H9 (cell line): ENCODE measurements around the gene TMEM229B. TPM values are rescaled to one million over a fixed set of nuclear protein-coding genes. Genes with fewer than 3 reads are reported as not detected.

Experiments used
- DNase-seq: peaks from one replicate; pipeline ENCODE4 v3.0.0-alpha.2; 2017
- H2AFZ ChIP-seq: one replicate; pipeline ENCODE4 v1.6.1; 2013; ENCODE audit warnings: mild to moderate bottlenecking, low read length, control low read depth, moderate library complexity
- H2AK5ac ChIP-seq: 2 replicates; pipeline ENCODE4 v1.6.1; 2013; ENCODE audit warnings: low read length, control low read depth, mixed read lengths; ENCODE audit not compliant: insufficient read length
- H2BK120ac ChIP-seq: one replicate; pipeline ENCODE4 v1.6.1; 2013; ENCODE audit warnings: low read depth, mild to moderate bottlenecking, low read length, control low read depth, inconsistent platforms; ENCODE audit not compliant: poor library complexity, severe bottlenecking
- H2BK12ac ChIP-seq: 2 replicates; pipeline ENCODE4 v1.6.1; 2013; ENCODE audit warnings: low read length, control low read depth, mixed read lengths, low read depth; ENCODE audit not compliant: insufficient read length
- H2BK15ac ChIP-seq: 2 replicates; pipeline ENCODE4 v1.6.1; 2013; ENCODE audit warnings: low read depth, low read length, control low read depth
- H2BK20ac ChIP-seq: one replicate; pipeline ENCODE4 v1.6.1; 2013; ENCODE audit warnings: low read depth, mild to moderate bottlenecking, low read length, control low read depth, inconsistent platforms; ENCODE audit not compliant: poor library complexity, severe bottlenecking
- H2BK5ac ChIP-seq: 2 replicates; pipeline ENCODE4 v1.6.1; 2013; ENCODE audit warnings: low read length, control low read depth, mixed read lengths; ENCODE audit not compliant: insufficient read length
- H3K14ac ChIP-seq: 2 replicates; pipeline ENCODE4 v1.6.1; 2013; ENCODE audit warnings: low read length, control low read depth; ENCODE audit not compliant: insufficient read depth
- H3K18ac ChIP-seq: 2 replicates; pipeline ENCODE4 v1.6.1; 2013; ENCODE audit warnings: low read depth, mild to moderate bottlenecking, mixed read lengths, low read length, control low read depth; ENCODE audit not compliant: insufficient read length
- H3K23ac ChIP-seq: 2 replicates; pipeline ENCODE4 v1.6.1; 2013; ENCODE audit warnings: low read length, control low read depth, mixed read lengths, low read depth; ENCODE audit not compliant: insufficient read length
- H3K23me2 ChIP-seq: 2 replicates; pipeline ENCODE4 v1.6.1; 2013; ENCODE audit warnings: low read depth, mild to moderate bottlenecking, mixed read lengths, low read length, control low read depth; ENCODE audit not compliant: insufficient read length, poor library complexity, severe bottlenecking
- H3K27ac ChIP-seq: 2 replicates; pipeline ENCODE4 v1.5.1; 2013; ENCODE audit warnings: low read length, control low read depth, mixed read lengths, low read depth; ENCODE audit not compliant: insufficient read length
- H3K27me3 ChIP-seq: 2 replicates; pipeline ENCODE4 v1.6.1; 2013; ENCODE audit warnings: low read length, control low read depth, inconsistent platforms; ENCODE audit not compliant: insufficient read depth
- H3K4ac ChIP-seq: 2 replicates; pipeline ENCODE4 v1.6.1; 2013; ENCODE audit warnings: low read depth, mild to moderate bottlenecking, control low read depth, inconsistent platforms, low read length, moderate library complexity
- H3K4me1 ChIP-seq: 2 replicates; pipeline ENCODE4 v1.6.1; 2013; ENCODE audit warnings: low read length, control low read depth, inconsistent platforms; ENCODE audit not compliant: insufficient read depth
- H3K4me2 ChIP-seq: 2 replicates; pipeline ENCODE4 v1.6.1; 2013; ENCODE audit warnings: low read length, control low read depth, mixed read lengths; ENCODE audit not compliant: insufficient read length, insufficient read depth
- H3K56ac ChIP-seq: 2 replicates; pipeline ENCODE4 v1.6.1; 2013; ENCODE audit warnings: low read depth, mild to moderate bottlenecking, mixed read lengths, low read length, control low read depth; ENCODE audit not compliant: insufficient read length
- H3K79me1 ChIP-seq: 2 replicates; pipeline ENCODE4 v1.6.1; 2013; ENCODE audit warnings: low read depth, mild to moderate bottlenecking, moderate library complexity, low read length, control low read depth, inconsistent platforms; ENCODE audit not compliant: insufficient read depth, poor library complexity, severe bottlenecking
- H3K79me2 ChIP-seq: 2 replicates; pipeline ENCODE4 v1.6.1; 2013; ENCODE audit warnings: low read length, control low read depth, inconsistent platforms; ENCODE audit not compliant: insufficient read depth
- H3K9ac ChIP-seq: 2 replicates; pipeline ENCODE4 v1.6.1; 2013; ENCODE audit warnings: low read length, control low read depth, mixed read lengths; ENCODE audit not compliant: insufficient read length; ENCODE audit errors: extremely low read depth
- H3K9me3 ChIP-seq: one replicate; pipeline ENCODE4 v1.6.1; 2013; ENCODE audit warnings: low read depth, low read length, inconsistent platforms; ENCODE audit not compliant: control insufficient read depth
- H3T11ph ChIP-seq: one replicate; pipeline ENCODE4 v1.6.1; 2013; ENCODE audit warnings: mild to moderate bottlenecking, low read length, control low read depth, inconsistent platforms
- H4K20me1 ChIP-seq: one replicate; pipeline ENCODE4 v1.6.1; 2013; ENCODE audit not compliant: control insufficient read depth, insufficient read length, insufficient read depth
- H4K5ac ChIP-seq: 2 replicates; pipeline ENCODE4 v1.6.1; 2013; ENCODE audit warnings: low read depth, mild to moderate bottlenecking, mixed read lengths, low read length, control low read depth; ENCODE audit not compliant: insufficient read length
- H4K8ac ChIP-seq: replicated peaks from 2 replicates; pipeline ENCODE4 v1.6.1; 2013; ENCODE audit warnings: low read length, control low read depth, mixed read lengths, low read depth; ENCODE audit not compliant: insufficient read length
- H4K91ac ChIP-seq: 2 replicates; pipeline ENCODE4 v1.6.1; 2013; ENCODE audit warnings: low read depth, mild to moderate bottlenecking, moderate library complexity, mixed read lengths, low read length, control low read depth; ENCODE audit not compliant: insufficient read length
- H3K27ac Mint-ChIP-seq, 3 experiments: 2 replicates in 2 of 3; 3 replicates in 1 of 3; pipeline ENCODE4 v1.8.0; 2020 to 2021; ENCODE audit warnings: mixed read lengths in 3 of 3, mild to moderate bottlenecking in 1 of 3, moderate library complexity in 1 of 3
- H3K27me3 Mint-ChIP-seq: 2 replicates; pipeline ENCODE4 v1.8.0; 2021; ENCODE audit warnings: low read depth, mild to moderate bottlenecking, moderate library complexity, mixed read lengths
- H3K36me3 Mint-ChIP-seq, 3 experiments: 2 replicates in 2 of 3; 3 replicates in 1 of 3; pipeline ENCODE4 v1.8.0; 2020 to 2021; ENCODE audit warnings: low read depth in 3 of 3, mixed read lengths in 3 of 3; ENCODE audit not compliant: insufficient read depth in 1 of 3
- H3K4me1 Mint-ChIP-seq, 2 experiments: 2 replicates each; pipeline ENCODE4 v1.8.0; 2020; ENCODE audit warnings: mixed read lengths in 2 of 2
- H3K4me3 Mint-ChIP-seq, 2 experiments: 2 replicates in 1 of 2; 3 replicates in 1 of 2; pipeline ENCODE4 v1.8.0; 2020 to 2021; ENCODE audit warnings: mild to moderate bottlenecking in 2 of 2, mixed read lengths in 2 of 2, moderate library complexity in 1 of 2
- H3K9me3 Mint-ChIP-seq, 2 experiments: 2 replicates in 1 of 2; 3 replicates in 1 of 2; pipeline ENCODE4 v1.8.0; 2020; ENCODE audit warnings: mild to moderate bottlenecking in 2 of 2, mixed read lengths in 2 of 2, moderate library complexity in 1 of 2
- WGBS: extraction: QIAGEN DNeasy Blood & Tissue Kit; methylation state at CpG from one replicate; pipeline ENCODE4 v1.1.7; 2013; ENCODE audit warnings: missing lambda C conversion rate, low lambda C conversion rate, mixed read lengths; ENCODE audit not compliant: insufficient read length; ENCODE audit errors: extremely low coverage; 5-methylcytosine and 5-hydroxymethylcytosine counted together
- total RNA-seq: library from RNA; stranded (reverse); gene quantifications from 2 replicates; pipeline ENCODE4 v1.2.1, GENCODE V29; 2021
- TF ChIP-seq, protein P1 (sequence below): fragments of 200-600 bp; sonication (generic); conservative IDR thresholded peaks from 3 replicates; pipeline ENCODE4 v1.8.0; 2021; ENCODE audit warnings: antibody characterized with exemption, mild to moderate bottlenecking

Gene TMEM229B
- total RNA-seq, 1 experiment from 2014 or later, result 0.24 TPM

DNA sequence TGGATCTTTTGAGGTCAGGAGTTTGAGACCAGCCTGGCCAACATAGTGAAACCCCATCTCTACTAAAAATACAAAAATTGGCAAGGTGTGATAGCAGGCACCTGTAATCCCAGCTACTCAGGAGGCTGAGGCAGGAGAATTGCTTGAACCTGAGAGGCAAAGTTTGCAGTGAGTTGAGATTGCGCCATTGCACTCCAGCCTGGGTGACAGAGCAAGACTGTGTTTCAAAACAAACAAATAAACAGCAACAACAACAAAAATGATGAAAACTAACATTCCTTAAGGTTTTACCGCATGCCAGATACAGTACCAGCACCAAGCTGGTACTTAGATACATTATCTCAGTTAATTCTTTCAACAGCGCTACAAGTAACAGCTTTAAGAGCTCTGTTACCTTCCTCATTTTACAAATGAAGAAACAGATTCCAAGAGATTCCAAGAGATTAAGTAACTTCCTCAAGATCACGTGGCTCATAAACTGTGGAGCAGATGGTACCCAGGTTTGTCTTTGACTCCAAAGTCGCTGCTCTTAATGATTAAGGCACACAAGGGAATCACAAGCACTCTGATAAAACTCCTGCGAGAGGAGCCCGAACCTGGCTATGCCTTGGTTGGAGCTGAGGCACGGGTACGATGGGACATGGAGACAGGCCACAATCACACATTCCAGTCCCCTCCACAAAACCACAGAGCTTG, 58.9 kb downstream of the TMEM229B start:
- Histone ChIP-seq H2BK20ac (no peak overlapping the region), H3K27me3 (no peaks in the 10 kb centered on the region), H2BK120ac (no peak overlapping the region), H3K9me3 (no peaks in the 10 kb centered on the region), H3K23ac (no peak overlapping the region), H4K20me1 (no peaks in the 10 kb centered on the region), H3K4me1 (peaks cover 2% of the 10 kb centered on the region; the same call in 1 of the 2 replicates), H2AK5ac (no peak overlapping the region), H2AFZ (no peak overlapping the region), H3K18ac (no peak overlapping the region), H2BK12ac (no peak overlapping the region), H3T11ph (no peak overlapping the region), H3K9ac (no peak overlapping the region), H2BK5ac (no peak overlapping the region), H2BK15ac (no peak overlapping the region), H3K79me1 (no peaks in the 10 kb centered on the region), H3K27ac (no peak overlapping the region), H4K8ac (no peak overlapping the region), H3K4me2 (no peak overlapping the region), H3K23me2 (no peaks in the 10 kb centered on the region), H3K14ac (no peak overlapping the region), H4K5ac (no peak overlapping the region), H3K56ac (no peak overlapping the region), H3K4ac (no peak overlapping the region), H3K79me2 (no peaks in the 10 kb centered on the region), H4K91ac (no peak overlapping the region)
- no peak for DNase-seq
- TF ChIP-seq, protein P1, sequence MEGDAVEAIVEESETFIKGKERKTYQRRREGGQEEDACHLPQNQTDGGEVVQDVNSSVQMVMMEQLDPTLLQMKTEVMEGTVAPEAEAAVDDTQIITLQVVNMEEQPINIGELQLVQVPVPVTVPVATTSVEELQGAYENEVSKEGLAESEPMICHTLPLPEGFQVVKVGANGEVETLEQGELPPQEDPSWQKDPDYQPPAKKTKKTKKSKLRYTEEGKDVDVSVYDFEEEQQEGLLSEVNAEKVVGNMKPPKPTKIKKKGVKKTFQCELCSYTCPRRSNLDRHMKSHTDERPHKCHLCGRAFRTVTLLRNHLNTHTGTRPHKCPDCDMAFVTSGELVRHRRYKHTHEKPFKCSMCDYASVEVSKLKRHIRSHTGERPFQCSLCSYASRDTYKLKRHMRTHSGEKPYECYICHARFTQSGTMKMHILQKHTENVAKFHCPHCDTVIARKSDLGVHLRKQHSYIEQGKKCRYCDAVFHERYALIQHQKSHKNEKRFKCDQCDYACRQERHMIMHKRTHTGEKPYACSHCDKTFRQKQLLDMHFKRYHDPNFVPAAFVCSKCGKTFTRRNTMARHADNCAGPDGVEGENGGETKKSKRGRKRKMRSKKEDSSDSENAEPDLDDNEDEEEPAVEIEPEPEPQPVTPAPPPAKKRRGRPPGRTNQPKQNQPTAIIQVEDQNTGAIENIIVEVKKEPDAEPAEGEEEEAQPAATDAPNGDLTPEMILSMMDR, result no peak
- peaks cover 19 to 23% of the 10 kb centered on the region in 2 experiments for H3K4me1 Mint-ChIP-seq
- no peaks in the 10 kb centered on the region for H3K36me3 Mint-ChIP-seq
- H3K4me3 Mint-ChIP-seq, result no peak overlapping the region
- H3K9me3 Mint-ChIP-seq, result no peaks in the 10 kb centered on the region
- no CpG with 5 or more reads among the region's 9 CpGs for whole genome bisulfite sequencing
- no peak overlapping the region; a peak in 1 of 7 replicates for H3K27ac Mint-ChIP-seq
- no peaks in the 10 kb centered on the region; the same call in 1 of the 2 replicates for H3K27me3 Mint-ChIP-seq
